Kidney (tissue), 14 donors: Measurements from ENCODE around the gene GNAI3. TPM values are rescaled to one million over a fixed set of nuclear protein-coding genes. Genes with fewer than 3 reads are reported as not detected.

Source experiments
- DNase-seq, 5 donors: peaks; one replicate each; pipeline ENCODE4 v3.0.0-alpha.2; 2013 to 2020
- FAIRE-seq: peaks from 2 replicates; lab custom pipeline; 2012; peaks lifted over from hg19 to GRCh38; lab: Jason Lieb, UNC
- H3K27ac ChIP-seq, 2 donors: one replicate each; pipeline ENCODE4 v1.7.0; 2013; ENCODE audit warnings: low read depth in 2 of 2, low read length in 2 of 2, inconsistent platforms in 1 of 2
- H3K27me3 ChIP-seq: one replicate; pipeline ENCODE4 v1.7.1; 2013; ENCODE audit warnings: low read length, inconsistent platforms; ENCODE audit not compliant: control insufficient read depth, insufficient read depth
- H3K36me3 ChIP-seq, 3 donors: one replicate each; pipeline versions ENCODE4 v1.7.0 to v1.7.1; 2013; ENCODE audit warnings: low read length in 3 of 3, control low read depth in 1 of 3, inconsistent platforms in 1 of 3; ENCODE audit not compliant: insufficient read depth in 3 of 3, control insufficient read depth in 2 of 3
- H3K4me1 ChIP-seq, 3 donors: one replicate each; pipeline versions ENCODE4 v1.7.0 to v1.7.1; 2013; ENCODE audit warnings: low read length in 3 of 3, inconsistent platforms in 1 of 3, low read depth in 1 of 3; ENCODE audit not compliant: control insufficient read depth in 2 of 3, insufficient read depth in 2 of 3
- H3K4me3 ChIP-seq, 3 donors: one replicate each; pipeline versions ENCODE4 v1.7.0 to v1.8.1; 2013; ENCODE audit warnings: low read length in 3 of 3, control low read depth in 1 of 3, inconsistent platforms in 1 of 3
- H3K9ac ChIP-seq, 3 donors: one replicate each; pipeline versions ENCODE4 v1.7.0 to v1.7.1; 2013; ENCODE audit warnings: low read length in 3 of 3, control low read depth in 1 of 3, inconsistent platforms in 1 of 3
- H3K9me3 ChIP-seq, 3 donors: one replicate each; pipeline versions ENCODE4 v1.7.0 to v1.7.1; 2013; ENCODE audit warnings: low read length in 3 of 3, control low read depth in 1 of 3, inconsistent platforms in 1 of 3; ENCODE audit not compliant: control insufficient read depth in 2 of 3, insufficient read depth in 1 of 3
- CTCF ChIP-seq: IDR thresholded peaks from 3 replicates; pipeline ENCODE4 v1.5.1; 2012; ENCODE audit warnings: mild to moderate bottlenecking, moderate library complexity, borderline replicate concordance; ENCODE audit not compliant: insufficient read depth; ENCODE audit errors: extremely low read depth
- intact Hi-C: fragments of 100-400 bp; cut with DNase I; formaldehyde crosslinking; loops from one replicate; pipeline ENCODE4 v1.11.1; 2022
- polyA plus RNA-seq: library from polyadenylated mRNA; stranded (reverse); fragments of 350-450 nt; fragmentation: Illumina TruSeq; extraction: RNeasy Lipid Tissue Mini Kit (QIAGEN cat#74804); gene quantifications from one replicate; pipeline ENCODE4 v1.2.3, GENCODE V29; 2014; ENCODE audit warnings: low read depth, low replicate concordance; ENCODE audit not compliant: insufficient read depth
- total RNA-seq: library from RNA; stranded (reverse); fragmentation: NEBNext Ultra II Directional; extraction: Animal tissue kit (Norgen Biotek cat#: 25700); gene quantifications from one replicate; pipeline ENCODE4 v1.2.1, GENCODE V29; 2021
- donor health status: control.
- donor health status: control.
- donor health status: control.
- donor health status: control.
- donor health status: control.
- donor health status: DM: yes; HTN: yes; CAD: no.
- donor health status: Normal renal cell carcinoma (clear cell type).

GNAI3 gene
- total and polyA plus RNA-seq, 2 donors from 2014 or later = 4.2 to 8.0 TPM

GRCh38 chr1:109619576-109620400, 71.4 kb downstream of the GNAI3 start, which contains the start of the genes AMPD2 and GNAT2:
TSS of gene AMPD2 (plus strand) at chr1:109619837. CDS start at chr1:109621176, 1,339 bp downstream.
TSS of gene GNAT2 (minus strand) at chr1:109619616. CDS start at chr1:109612870, 6,746 bp downstream.
- FAIRE-seq (no peak), DNase-seq (peak; percentile 70 to 91 (median 85))
- peaks cover 3 to 34% (median 6%) of the 10 kb centered on the region in 3 donors for H3K4me1 ChIP-seq
- peak within 1 kb of the TSS; percentile 66 to 95 (median 88) for H3K4me3 ChIP-seq
- H3K27ac ChIP-seq = peak within 1 kb of the TSS; percentile 80 to 87
- no peaks in the 10 kb centered on the region for H3K9me3 ChIP-seq
- H3K36me3 ChIP-seq = no peaks in the 10 kb centered on the region
- TF ChIP-seq CTCF = no peak
- peak within 1 kb of the TSS; percentile 41 to 99 (median 84) for H3K9ac ChIP-seq
- H3K27me3 ChIP-seq = no peaks in the 10 kb centered on the region
- intact Hi-C loops = loop anchor here (10.0 kb wide), 1 partner anchor 85 kb away; the partner anchor contains the start of gene GPR61

- H3K4me1 ChIP-seq = peaks cover 3 to 34% (median 6%) of the 10 kb centered on the region in 3 donors
Observed at GRCh38 chr1:109620401-109620791, 72.0 kb downstream of the GNAI3 start.

GRCh38 chr1:109620841-109621286, 72.4 kb downstream of the GNAI3 start:
- H3K27me3 ChIP-seq = no peaks in the 10 kb centered on the region
- FAIRE-seq (no peak), DNase-seq (peak; percentile 94 to 98 (median 95))
- H3K9me3 ChIP-seq = no peaks in the 10 kb centered on the region
- H3K36me3 ChIP-seq = no peaks in the 10 kb centered on the region
- peaks cover 3 to 34% (median 6%) of the 10 kb centered on the region in 3 donors for H3K4me1 ChIP-seq
- TF ChIP-seq CTCF = peak; percentile 7
- H3K27ac ChIP-seq = peak overlapping the region; percentile 80 to 87
- H3K9ac ChIP-seq = peak overlapping the region; percentile 41 to 99 (median 84)
- intact Hi-C loops = loop anchor here (10.0 kb wide), 1 partner anchor 86 kb away; the partner anchor contains the start of gene GPR61
- H3K4me3 ChIP-seq = peak overlapping the region; percentile 66 to 95 (median 88)

More at GRCh38 chr1:109620401-109620791, 72.0 kb downstream of the GNAI3 start:
- no peaks in the 10 kb centered on the region for H3K36me3 ChIP-seq
- DNase-seq = peak; percentile 44 to 77 (median 71)
- H3K27me3 ChIP-seq = no peaks in the 10 kb centered on the region
- no peak for TF ChIP-seq CTCF
- FAIRE-seq = no peak
- peak overlapping the region; percentile 80 to 87 for H3K27ac ChIP-seq
- intact Hi-C loops = loop anchor here (10.0 kb wide), 1 partner anchor 86 kb away; the partner anchor contains the start of gene GPR61
- H3K4me3 ChIP-seq = peak overlapping the region; percentile 66 to 95 (median 88)
- peak overlapping the region; percentile 41 to 99 (median 84) for H3K9ac ChIP-seq
- no peaks in the 10 kb centered on the region for H3K9me3 ChIP-seq
